GM18505 (cell line): ENCODE results near the gene CD9.

Experiments used
- ATAC-seq: cut with Tn5 transposase; IDR thresholded peaks from one replicate; pipeline ENCODE4 v1.9.1; 2021; ENCODE audit not compliant: unreplicated experiment
- POLR2A ChIP-seq: IDR thresholded peaks from 4 replicates; pipeline ENCODE4 v1.6.1; 2011; ENCODE audit warnings: borderline replicate concordance; ENCODE audit not compliant: insufficient read depth, insufficient read length; ENCODE audit errors: extremely low read depth

CD9 gene

DNA sequence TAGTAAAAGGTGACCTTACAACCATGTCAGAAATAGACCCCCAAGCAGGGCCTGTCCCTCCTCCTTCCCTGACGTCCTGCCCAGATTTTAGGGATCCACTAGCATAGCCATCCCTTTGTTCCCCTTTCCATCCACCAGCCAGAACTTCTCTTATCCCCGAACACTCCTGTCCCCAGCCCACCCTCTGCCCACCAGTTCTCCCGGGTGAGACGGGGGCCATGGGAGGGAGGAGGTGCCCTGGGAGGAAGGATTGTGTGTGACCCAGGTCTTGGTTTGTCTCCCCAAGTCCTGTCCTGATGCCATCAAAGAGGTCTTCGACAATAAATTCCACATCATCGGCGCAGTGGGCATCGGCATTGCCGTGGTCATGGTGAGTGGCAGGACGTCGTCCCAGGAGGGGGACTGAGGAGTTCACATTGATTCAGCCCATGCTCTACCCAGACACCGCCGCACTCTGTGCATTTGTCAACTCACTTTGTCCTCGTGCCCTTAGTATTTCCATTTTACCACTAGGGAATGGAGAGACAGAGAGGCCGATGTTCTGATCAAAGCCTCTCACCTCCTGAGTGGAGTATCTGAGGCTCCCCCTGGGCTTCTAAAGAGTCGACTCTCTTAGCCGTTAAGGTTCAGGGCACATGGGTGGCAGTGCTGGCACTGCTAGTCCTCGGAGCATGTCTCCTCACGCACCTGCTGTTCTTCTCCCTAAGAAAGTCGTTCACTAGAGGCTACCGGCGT, 35.9 kb downstream of the CD9 start:
- no peak for TF ChIP-seq POLR2A
- no peak for ATAC-seq

DNA sequence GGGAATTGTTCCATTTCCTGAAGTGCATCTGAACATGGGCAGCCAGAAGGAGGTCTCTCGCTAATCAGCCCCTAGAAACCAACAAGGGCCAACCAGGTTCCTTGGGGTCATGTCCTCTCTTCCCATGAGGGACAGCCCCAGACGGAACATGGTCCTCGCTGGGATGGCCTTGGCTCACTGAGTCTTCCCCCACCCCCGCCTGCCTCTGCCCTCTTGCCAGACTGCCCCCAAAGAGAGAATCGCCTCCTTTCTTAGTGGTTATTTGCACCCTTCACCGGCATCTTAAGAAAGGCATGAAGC, 36.4 kb downstream of the CD9 start:
- ATAC-seq, result no peak
- TF ChIP-seq POLR2A, result no peak

DNA sequence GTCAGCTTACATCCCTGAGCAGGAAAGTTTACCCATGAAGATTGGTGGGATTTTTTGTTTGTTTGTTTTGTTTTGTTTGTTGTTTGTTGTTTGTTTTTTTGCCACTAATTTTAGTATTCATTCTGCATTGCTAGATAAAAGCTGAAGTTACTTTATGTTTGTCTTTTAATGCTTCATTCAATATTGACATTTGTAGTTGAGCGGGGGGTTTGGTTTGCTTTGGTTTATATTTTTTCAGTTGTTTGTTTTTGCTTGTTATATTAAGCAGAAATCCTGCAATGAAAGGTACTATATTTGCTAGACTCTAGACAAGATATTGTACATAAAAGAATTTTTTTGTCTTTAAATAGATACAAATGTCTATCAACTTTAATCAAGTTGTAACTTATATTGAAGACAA, 37.6 kb downstream of the CD9 start:
- no peak for TF ChIP-seq POLR2A
- ATAC-seq, result no peak

DNA sequence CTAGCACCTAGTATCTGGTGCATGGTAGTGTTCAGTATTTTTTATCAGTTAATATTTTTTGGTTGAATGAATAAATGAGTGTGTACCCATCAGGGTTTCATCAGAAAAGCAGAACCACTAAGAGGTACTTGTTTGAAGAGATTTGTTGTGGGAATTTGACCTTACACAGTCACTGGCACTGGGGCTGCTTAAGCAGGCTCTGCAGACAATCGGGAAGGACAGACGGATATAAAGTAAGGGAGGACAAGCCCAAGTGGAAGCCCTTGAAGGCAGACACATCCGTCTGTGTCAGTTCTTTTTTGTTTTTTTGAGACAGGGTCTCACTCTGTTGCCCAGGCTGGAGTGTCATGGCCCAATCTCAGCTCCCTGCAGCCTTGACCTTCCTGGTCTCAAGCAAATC, 38.7 kb downstream of the CD9 start:
- TF ChIP-seq POLR2A, result no peak
- ATAC-seq, result no peak

DNA sequence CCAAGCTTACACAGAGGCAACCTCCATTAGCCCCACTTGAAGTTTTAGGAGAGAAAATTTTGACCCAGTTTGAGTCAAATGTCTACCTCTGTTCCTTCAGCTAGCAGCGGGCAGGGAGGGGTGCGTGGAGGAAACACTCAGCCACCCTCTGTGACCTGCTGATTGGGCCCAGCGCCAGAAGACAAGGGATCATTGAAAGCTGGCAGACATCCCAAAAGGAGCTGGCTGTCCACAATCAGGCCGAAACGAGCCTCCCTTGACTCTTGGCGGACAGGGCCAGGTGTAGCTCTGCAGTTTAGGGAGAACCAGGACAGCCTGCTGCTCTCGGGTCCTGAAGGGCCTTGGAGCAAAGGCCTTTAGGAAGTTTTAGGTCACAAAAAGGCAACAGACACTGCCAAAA, 41.3 kb downstream of the CD9 start:
- ATAC-seq, result no peak
- TF ChIP-seq POLR2A, result no peak

DNA sequence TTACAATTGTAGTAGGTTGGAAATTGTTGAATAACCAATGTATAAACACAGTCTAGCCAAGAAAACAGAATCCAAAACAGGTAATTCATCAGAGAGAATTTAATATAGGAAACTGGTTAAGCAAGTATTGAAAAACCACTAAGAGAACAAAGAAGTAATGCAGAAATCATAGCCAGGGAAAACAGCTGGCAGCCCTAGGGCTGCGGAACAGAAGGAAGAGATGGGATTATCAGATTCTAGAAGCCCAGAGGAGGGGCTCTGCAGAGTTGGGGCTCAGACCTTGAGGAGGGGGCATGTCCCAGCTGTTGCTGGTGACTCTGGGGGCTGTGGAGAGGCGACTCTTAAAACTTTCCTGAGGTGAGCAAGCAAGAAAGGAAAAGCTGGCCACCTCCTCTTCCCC, 49.4 kb downstream of the CD9 start:
- no peak for TF ChIP-seq POLR2A
- ATAC-seq, result no peak

DNA sequence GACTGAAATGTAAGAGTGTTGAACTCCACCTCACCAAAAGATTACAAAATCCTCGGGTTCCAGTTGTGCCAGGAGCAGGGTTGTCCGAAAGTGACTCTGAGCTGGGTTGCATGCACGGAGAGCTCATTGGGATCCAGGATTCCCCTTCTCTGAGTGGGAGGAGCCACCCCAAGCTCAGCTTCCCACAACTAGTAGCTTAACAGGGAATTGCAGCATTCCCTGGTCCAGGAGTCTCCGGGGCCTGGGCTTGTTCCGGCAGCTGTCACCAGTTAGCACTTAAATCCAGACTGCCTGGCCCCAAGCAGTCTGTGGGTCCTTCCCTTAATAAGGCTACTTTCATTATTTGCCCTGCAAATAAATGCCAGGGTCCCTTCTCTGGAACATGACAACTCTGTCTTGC, 50.1 kb downstream of the CD9 start:
- no peak for ATAC-seq
- no peak for TF ChIP-seq POLR2A

DNA sequence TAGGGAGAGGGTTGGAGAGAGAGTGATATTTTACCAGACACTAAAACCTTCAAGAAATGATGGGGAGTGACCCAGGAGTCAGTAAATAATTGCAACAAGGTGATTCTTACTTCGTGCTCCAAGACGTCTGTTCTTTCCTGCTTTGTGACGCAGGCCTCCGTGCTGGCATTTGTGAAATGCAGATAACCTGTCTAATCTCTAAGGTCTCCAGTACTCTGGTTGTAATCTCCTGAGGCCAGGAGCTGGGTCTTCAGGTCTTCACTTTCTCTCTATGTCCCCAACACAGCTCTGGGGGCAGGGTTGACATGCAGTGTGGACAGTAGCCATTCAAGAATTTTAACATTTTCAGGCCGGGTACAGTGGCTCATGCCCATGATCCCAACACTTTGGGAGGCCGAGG, 53.1 kb downstream of the CD9 start:
- no peak for ATAC-seq
- no peak for TF ChIP-seq POLR2A

DNA sequence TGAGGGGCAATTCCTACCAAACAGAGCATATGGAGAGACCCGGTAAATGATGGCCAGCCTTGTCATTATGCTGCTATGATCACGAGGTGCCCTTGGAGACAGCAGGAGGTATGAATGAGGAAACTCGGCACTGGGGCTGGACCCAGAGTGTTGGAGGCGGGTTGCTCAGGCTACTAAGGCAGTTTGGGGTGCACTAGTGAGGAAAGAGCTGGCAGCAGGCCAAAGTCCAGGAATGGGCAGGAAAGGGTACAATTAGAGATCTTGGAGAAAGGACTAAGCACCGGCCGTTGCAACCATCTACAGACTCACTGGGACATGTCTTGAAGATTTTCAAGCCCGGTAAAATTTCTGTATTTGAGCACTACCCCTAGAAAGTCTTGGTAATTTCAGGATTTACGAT, 54.3 kb downstream of the CD9 start:
- no peak for TF ChIP-seq POLR2A
- no peak for ATAC-seq

DNA sequence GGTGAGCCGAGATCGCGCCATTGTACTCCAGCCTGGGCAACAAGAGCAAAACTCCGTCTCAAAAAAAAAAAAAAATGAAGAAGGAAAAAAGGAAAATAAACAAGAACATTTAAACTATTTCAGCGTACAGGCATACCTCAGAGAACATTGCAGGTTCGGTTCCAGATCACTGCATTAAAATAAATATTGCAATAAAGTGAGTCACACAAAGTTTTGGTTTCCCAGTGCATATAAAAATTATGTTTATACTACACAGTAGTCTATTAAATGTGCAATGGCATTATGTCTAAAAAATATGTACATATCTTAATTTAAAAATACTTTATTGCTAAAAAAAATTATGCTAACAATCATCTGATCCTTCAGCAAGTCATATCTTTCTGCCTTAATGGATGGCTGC, 56.8 kb downstream of the CD9 start:
- no peak for ATAC-seq

DNA sequence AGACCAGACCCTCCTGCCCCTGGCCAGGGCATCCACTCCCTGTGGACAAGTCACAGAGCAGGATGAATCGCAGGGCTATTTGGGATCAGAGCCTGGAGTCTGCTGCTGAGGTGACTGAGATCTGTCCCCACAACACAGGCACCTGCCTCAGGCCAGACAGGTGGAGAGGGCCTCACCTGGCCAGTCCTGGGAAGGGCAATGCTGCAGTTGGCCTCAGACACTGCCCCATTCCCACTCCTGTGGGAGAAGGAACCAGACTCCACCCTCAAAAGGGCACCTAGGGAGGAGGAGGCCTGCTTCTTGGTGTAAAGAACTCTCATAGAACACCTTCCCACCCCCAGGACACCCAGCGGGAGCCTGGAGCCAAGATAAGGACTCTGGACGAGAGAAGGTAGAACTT, 62.0 kb downstream of the CD9 start:
- no peak for TF ChIP-seq POLR2A
- no peak for ATAC-seq

More for the DNA sequence above, 56.8 kb downstream of the CD9 start:
- TF ChIP-seq POLR2A, result no peak

DNA sequence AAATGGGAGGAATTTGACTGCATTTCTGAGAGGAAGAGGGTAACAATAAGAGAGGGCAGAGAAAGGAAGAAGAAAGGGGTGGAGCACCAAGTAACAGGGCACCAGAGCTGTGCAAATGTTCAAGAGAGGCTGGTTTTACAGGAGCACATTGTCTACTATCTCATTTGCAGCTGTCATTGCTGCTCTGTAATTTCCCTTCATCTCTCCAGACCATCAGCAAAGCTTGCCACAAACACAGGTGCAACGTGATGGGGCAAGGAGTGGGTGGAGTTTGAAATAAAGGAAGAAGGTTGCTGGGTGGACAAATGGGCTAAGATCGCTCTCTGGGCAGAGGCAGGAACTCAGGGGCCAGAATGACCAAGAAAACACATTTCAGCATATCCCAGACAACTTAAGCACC, 62.4 kb downstream of the CD9 start:
- no peak for ATAC-seq
- no peak for TF ChIP-seq POLR2A

DNA sequence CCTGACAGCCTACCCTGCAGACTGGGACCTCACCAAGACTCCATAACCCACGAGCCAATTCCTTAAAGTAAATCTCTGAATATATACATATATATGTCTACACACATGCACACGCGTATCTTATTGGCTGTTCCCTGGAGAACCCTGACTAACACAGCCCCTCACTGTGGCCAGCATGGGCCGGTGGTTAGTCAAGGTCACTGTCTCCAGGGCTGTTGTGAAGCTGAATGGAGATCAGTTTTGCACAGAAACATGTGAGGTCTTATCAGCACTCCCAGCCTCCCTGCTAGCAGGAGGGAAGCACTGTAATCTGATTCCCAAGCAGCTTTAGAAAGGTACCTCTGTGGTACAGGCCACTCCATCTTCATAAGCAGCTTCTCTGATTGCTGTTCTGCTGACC, 63.7 kb downstream of the CD9 start:
- ATAC-seq, result no peak
- TF ChIP-seq POLR2A, result no peak

DNA sequence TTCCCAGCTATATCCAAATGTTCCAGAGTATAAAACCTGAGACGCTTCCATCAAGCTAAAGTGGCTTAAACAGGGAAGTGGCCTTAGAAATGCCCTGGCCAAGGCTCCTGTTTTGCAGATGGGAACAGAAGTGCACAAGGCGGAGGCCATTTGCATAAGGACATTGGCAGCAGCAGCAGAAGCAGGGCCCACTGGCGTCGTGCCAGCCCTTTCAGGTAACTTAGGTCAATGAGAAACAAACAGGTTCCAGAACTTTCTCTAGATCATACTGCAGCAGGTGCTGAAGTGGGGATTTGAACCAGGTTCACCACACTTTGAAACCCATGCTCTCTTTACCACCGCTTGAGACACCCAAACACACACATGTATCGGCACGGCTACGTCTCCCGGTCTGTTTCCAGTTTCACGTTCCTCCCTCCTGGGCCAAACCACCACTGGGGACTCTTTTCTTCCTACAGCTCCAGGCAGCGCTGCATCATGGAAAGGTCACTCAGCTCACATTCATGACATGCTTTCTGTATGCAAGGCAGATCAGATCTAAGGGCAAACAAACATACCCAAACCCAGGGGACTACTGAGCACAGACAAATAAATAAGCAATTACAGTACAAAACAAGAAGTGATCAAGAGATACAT, 64.3 kb downstream of the CD9 start:
- no peak for TF ChIP-seq POLR2A
- ATAC-seq, result no peak

DNA sequence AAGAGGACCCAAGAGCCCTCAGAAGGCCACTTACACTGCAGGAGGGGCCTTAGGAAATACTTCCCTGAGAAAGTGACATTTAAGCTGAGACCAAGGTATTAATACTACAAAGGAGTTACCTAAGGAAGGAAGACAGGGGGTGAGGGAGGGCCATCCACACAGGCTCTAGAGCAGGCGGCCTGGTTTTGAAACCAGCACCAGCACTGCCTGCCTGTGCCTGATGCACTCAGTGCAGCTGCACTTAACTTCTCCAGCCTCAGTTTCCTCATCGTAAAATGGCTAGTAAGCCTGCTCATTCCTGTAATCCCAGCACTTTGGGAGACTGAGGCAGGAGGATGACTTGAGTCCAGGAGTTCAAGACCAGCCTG, 64.8 kb downstream of the CD9 start:
- ATAC-seq, result no peak
- TF ChIP-seq POLR2A, result no peak
